Stimulated activated CD4-positive, alpha-beta T cell treated with anti-CD3 and anti-CD28 coated beads, Interleukin-12 subunit alpha, Interleukin-12 subunit beta, amount 100 ng/mL, for 4 hours (primary cell): Measurements from ENCODE around the gene AKR1C8.
"Not testable (repeated sequence)": the region's sequence is repeated elsewhere in the genome, so short reads cannot be mapped to it uniquely, and the experiment has no call there.

Experiments
- DNase-seq: peaks from one replicate; pipeline ENCODE4 v3.0.0-alpha.2; 2020

The AKR1C8 gene

GRCh38 chr10:5165738-5166137 is 19.2 kb downstream of the AKR1C8 start:
- DNase-seq = no peak

GRCh38 chr10:5163487-5163886 is 21.5 kb downstream of the AKR1C8 start:
- no peak for DNase-seq

GRCh38 chr10:5159126-5159525 is 25.8 kb downstream of the AKR1C8 start:
- no peak for DNase-seq

- no peak for DNase-seq
Measured at GRCh38 chr10:5157501-5157900, 27.4 kb downstream of the AKR1C8 start.

GRCh38 chr10:5155951-5156350 is 29.0 kb downstream of the AKR1C8 start:
- DNase-seq = no peak

- DNase-seq = no peak
Measured at GRCh38 chr10:5151076-5151475, 33.9 kb downstream of the AKR1C8 start.

GRCh38 chr10:5148678-5149032 is 36.3 kb downstream of the AKR1C8 start:
- DNase-seq = no peak

GRCh38 chr10:5147981-5148677 is 36.8 kb downstream of the AKR1C8 start:
- DNase-seq = no peak

GRCh38 chr10:5147255-5147980 is 37.5 kb downstream of the AKR1C8 start:
- DNase-seq = no peak

GRCh38 chr10:5146920-5147254 is 38.1 kb downstream of the AKR1C8 start:
- no peak for DNase-seq

- DNase-seq = no peak
Measured at GRCh38 chr10:5143137-5143536, 41.8 kb downstream of the AKR1C8 start.

- no peak for DNase-seq
Measured at GRCh38 chr10:5142199-5142598, 42.8 kb downstream of the AKR1C8 start.

GRCh38 chr10:5137699-5138098 is 47.3 kb downstream of the AKR1C8 start:
- not testable (repeated sequence) for DNase-seq

GRCh38 chr10:5136468-5137087 is 48.4 kb downstream of the AKR1C8 start:
- no peak for DNase-seq

- DNase-seq = no peak
Measured at GRCh38 chr10:5135581-5135980, 49.4 kb downstream of the AKR1C8 start.

GRCh38 chr10:5125315-5126044 is 59.5 kb downstream of the AKR1C8 start:
- no peak for DNase-seq

GRCh38 chr10:5123886-5124285 is 61.1 kb downstream of the AKR1C8 start:
- DNase-seq = no peak

GRCh38 chr10:5119997-5120396 is 65.0 kb downstream of the AKR1C8 start:
- not testable (repeated sequence) for DNase-seq

- no peak for DNase-seq
Measured at GRCh38 chr10:5117026-5117425, 67.9 kb downstream of the AKR1C8 start.

- DNase-seq = no peak
Measured at GRCh38 chr10:5116621-5117020, 68.3 kb downstream of the AKR1C8 start.

GRCh38 chr10:5109861-5110260 is 75.1 kb downstream of the AKR1C8 start:
- not testable (repeated sequence) for DNase-seq

GRCh38 chr10:5108658-5109416 is 76.1 kb downstream of the AKR1C8 start:
- DNase-seq = no peak
